Type B pancreatic cell (in vitro differentiated cells): Measurements from ENCODE around the gene UBA3. TPM values are rescaled to one million over a fixed set of nuclear protein-coding genes. Genes with fewer than 3 reads are reported as not detected.

Experiments
- DNase-seq: peaks from one replicate; pipeline ENCODE4 v3.0.0; 2021; ENCODE audit warnings: mixed read lengths; ENCODE audit not compliant: unreplicated experiment; ENCODE audit errors: extremely low spot score
- H3K27ac Mint-ChIP-seq: 2 replicates; pipeline ENCODE4 v1.8.0; 2021; ENCODE audit warnings: mild to moderate bottlenecking, mixed read lengths
- H3K27me3 Mint-ChIP-seq: 2 replicates; pipeline ENCODE4 v1.8.0; 2021; ENCODE audit warnings: mixed read lengths
- H3K36me3 Mint-ChIP-seq: 2 replicates; pipeline ENCODE4 v1.8.0; 2021; ENCODE audit warnings: mixed read lengths
- H3K4me1 Mint-ChIP-seq: one replicate; pipeline ENCODE4 v1.8.0; 2021; ENCODE audit warnings: mixed read lengths; ENCODE audit not compliant: unreplicated experiment
- H3K4me3 Mint-ChIP-seq: 2 replicates; pipeline ENCODE4 v1.8.0; 2021; ENCODE audit warnings: mild to moderate bottlenecking, mixed read lengths
- H3K9me3 Mint-ChIP-seq: 2 replicates; pipeline ENCODE4 v1.8.0; 2021; ENCODE audit warnings: mixed read lengths
- CTCF ChIP-seq: fragments of 200-600 bp; sonication (generic); conservative IDR thresholded peaks from 2 replicates; pipeline ENCODE4 v1.5.0; 2021; ENCODE audit warnings: antibody characterized with exemption, mild to moderate bottlenecking
- total RNA-seq: library from RNA; stranded (reverse); gene quantifications from 2 replicates; pipeline ENCODE4 v1.2.1, GENCODE V29; 2021; ENCODE audit warnings: low replicate concordance

The UBA3 gene
- total RNA-seq, 1 donor from 2014 or later = 68.5 TPM

- Mint-ChIP-seq H3K9me3 (no peaks in the 10 kb centered on the region), H3K4me3 (no peak within 1 kb of the TSS)
These were observed 42.2 kb upstream of the UBA3 start, which contains the start of gene LMOD3 for GRCh38 chr3:69122403-69122802. Gene LMOD3 (minus strand): TSS chr3:69122595. CDS start chr3:69122386, 209 bp downstream.

GRCh38 chr3:69121950-69122349, 41.8 kb upstream of the UBA3 start:
- no peak for DNase-seq
- no peak overlapping the region for H3K27ac Mint-ChIP-seq
- no peak for TF ChIP-seq CTCF
- no peaks in the 10 kb centered on the region for H3K9me3 Mint-ChIP-seq
- no peaks in the 10 kb centered on the region for H3K36me3 Mint-ChIP-seq
- H3K4me1 Mint-ChIP-seq = peaks cover 7% of the 10 kb centered on the region
- H3K27me3 Mint-ChIP-seq = no peaks in the 10 kb centered on the region
- no peak overlapping the region for H3K4me3 Mint-ChIP-seq

More at GRCh38 chr3:69122403-69122802, 42.2 kb upstream of the UBA3 start, which contains the start of gene LMOD3:
- peaks cover 7% of the 10 kb centered on the region for H3K4me1 Mint-ChIP-seq
- DNase-seq = no peak
- no peaks in the 10 kb centered on the region for H3K36me3 Mint-ChIP-seq
- TF ChIP-seq CTCF = no peak
- H3K27ac Mint-ChIP-seq = no peak within 1 kb of the TSS
- H3K27me3 Mint-ChIP-seq = no peaks in the 10 kb centered on the region

- no peaks in the 10 kb centered on the region for H3K9me3 Mint-ChIP-seq
- no peak for TF ChIP-seq CTCF
These were observed 41.3 kb upstream of the UBA3 start for GRCh38 chr3:69121513-69121912.

GRCh38 chr3:69120879-69121464, 40.8 kb upstream of the UBA3 start:
- Mint-ChIP-seq H3K27ac (no peak overlapping the region), H3K36me3 (no peaks in the 10 kb centered on the region), H3K9me3 (no peaks in the 10 kb centered on the region), H3K27me3 (no peaks in the 10 kb centered on the region), H3K4me1 (peaks cover 7% of the 10 kb centered on the region), H3K4me3 (no peak overlapping the region)
- TF ChIP-seq CTCF = peak; percentile 96
- peak; percentile 73 for DNase-seq

More at GRCh38 chr3:69121513-69121912, 41.3 kb upstream of the UBA3 start:
- Mint-ChIP-seq H3K27ac (no peak overlapping the region), H3K4me3 (no peak overlapping the region), H3K4me1 (peaks cover 7% of the 10 kb centered on the region), H3K27me3 (no peaks in the 10 kb centered on the region), H3K36me3 (no peaks in the 10 kb centered on the region)
- DNase-seq = no peak

- Mint-ChIP-seq H3K4me3 (no peak overlapping the region), H3K27me3 (no peaks in the 10 kb centered on the region), H3K36me3 (no peaks in the 10 kb centered on the region), H3K4me1 (peaks cover 7% of the 10 kb centered on the region), H3K27ac (no peak overlapping the region), H3K9me3 (no peaks in the 10 kb centered on the region)
- no peak for TF ChIP-seq CTCF
- no peak for DNase-seq
These were observed 39.5 kb upstream of the UBA3 start for GRCh38 chr3:69119681-69120080.

- Mint-ChIP-seq H3K4me1 (peaks cover 7% of the 10 kb centered on the region), H3K4me3 (no peak overlapping the region), H3K27ac (no peak overlapping the region), H3K27me3 (no peaks in the 10 kb centered on the region), H3K36me3 (no peaks in the 10 kb centered on the region), H3K9me3 (no peaks in the 10 kb centered on the region)
- no peak for TF ChIP-seq CTCF
- no peak for DNase-seq
These were observed 39.0 kb upstream of the UBA3 start for GRCh38 chr3:69119138-69119537.
